Measurements from ENCODE around the gene ADAMTSL1.

ADAMTSL1 gene

DNA sequence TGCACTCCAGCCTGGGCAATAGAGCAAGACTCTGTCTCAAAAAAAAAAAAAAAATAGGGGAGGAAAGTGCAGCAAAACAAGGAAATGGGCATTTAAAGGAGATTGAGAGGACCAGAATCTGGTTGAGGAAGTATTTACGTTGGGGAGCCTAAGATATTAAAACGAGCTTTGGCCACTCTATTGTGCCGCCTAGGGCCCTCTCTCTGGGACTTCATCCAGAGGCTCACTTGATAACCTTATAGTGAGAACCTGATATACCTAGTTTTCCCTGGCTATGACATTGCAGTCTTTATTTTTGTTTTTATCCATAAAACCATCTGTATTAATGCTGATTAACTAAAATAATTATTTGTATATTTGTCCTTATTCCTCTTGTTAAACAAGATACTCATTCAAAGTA lies 345.5 kb downstream of the ADAMTSL1 start:
- DNase-seq (ENCODE audit: low spot score): no peak

DNA sequence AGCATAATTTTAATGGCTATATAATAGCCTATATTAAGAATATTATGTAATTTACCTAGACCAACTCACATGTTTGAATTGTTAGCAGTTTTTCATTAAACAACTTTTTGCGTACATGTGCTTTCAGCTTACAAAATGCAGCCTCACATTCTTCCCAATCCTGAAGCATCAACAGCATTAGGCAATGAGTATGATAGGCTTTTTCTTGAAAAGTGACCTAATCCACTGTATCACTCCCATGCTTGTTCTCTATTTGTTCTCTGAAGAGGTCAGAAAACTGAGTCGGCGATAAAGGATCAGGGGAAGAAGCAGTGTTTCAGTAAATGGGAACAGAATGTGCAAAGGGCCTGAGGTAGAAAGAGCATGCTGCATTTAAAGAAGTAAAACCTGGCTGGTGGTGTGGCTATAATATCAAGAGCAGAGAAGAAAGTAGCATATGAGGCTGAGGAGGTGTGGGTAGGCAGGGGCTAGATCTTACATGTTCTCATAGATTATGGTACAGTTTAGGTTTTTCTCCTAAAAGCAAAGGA lies 346.7 kb downstream of the ADAMTSL1 start:
- no peak for DNase-seq (ENCODE audit: low spot score)

DNA sequence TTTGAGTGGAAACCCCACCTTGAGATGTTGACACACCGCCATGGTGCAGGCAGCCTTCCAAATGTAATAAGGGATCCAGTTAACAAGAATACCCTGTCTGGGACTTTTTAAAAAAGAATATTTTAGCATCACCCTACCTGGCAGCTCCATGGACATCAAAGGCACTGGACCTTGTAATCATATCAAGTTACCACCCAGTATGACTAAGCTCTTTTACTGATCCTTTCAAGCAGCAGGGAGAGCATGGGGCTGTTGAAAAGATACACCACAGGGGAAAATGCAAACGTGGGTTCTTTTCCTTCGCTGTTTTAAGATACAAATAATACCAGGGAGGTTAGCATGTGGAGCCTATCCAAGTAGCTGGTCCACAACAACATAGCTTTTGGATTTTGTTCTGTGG lies 347.8 kb downstream of the ADAMTSL1 start:
- DNase-seq (ENCODE audit: low spot score): peak; percentile 50

GRCh38 chr9:18822850-18823249 lies 348.9 kb downstream of the ADAMTSL1 start:
- DNase-seq (ENCODE audit: low spot score): peak; percentile 9

- DNase-seq (ENCODE audit: low spot score): peak; percentile 6
These were observed 350.2 kb downstream of the ADAMTSL1 start for GRCh38 chr9:18824095-18824666.

- DNase-seq (ENCODE audit: low spot score): no peak
These were observed 351.8 kb downstream of the ADAMTSL1 start for GRCh38 chr9:18825656-18826170.

DNA sequence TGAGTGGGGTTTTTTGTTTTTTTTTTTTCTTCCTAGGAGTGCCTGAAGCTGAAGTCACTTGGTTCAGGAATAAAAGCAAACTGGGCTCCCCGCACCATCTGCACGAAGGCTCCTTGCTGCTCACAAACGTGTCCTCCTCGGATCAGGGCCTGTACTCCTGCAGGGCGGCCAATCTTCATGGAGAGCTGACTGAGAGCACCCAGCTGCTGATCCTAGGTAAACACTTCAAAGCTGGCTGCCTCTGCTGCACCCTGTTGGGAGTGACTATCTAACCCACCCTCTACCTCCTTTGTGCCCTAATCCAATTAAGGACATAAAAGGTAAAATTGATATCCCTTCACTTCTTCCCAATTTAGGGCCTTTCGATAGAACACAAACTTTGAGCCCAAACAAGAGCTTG lies 352.3 kb downstream of the ADAMTSL1 start:
- DNase-seq (ENCODE audit: low spot score): no peak

- DNase-seq (ENCODE audit: low spot score): no peak
These were observed 355.1 kb downstream of the ADAMTSL1 start for GRCh38 chr9:18829066-18829465.

DNA sequence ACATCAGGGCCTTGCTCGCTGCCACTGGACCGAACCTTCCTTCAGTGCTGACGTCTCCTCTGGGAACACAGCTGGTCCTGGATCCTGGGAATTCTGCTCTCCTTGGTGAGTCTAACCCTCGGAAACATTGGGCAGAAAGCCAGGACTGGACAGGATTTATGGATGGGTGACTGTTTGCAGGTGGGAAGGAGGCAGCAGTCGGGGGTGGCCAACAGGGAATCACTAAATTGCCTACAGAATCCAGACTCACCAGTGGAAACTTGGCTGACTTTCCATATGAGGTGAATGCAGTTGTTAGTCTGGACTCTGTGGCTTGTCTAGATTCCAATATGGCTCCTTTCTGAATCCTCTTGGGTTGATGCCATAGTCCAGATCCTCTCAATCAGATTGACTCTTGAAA lies 355.9 kb downstream of the ADAMTSL1 start:
- peak; percentile 61 for DNase-seq (ENCODE audit: low spot score)

DNA sequence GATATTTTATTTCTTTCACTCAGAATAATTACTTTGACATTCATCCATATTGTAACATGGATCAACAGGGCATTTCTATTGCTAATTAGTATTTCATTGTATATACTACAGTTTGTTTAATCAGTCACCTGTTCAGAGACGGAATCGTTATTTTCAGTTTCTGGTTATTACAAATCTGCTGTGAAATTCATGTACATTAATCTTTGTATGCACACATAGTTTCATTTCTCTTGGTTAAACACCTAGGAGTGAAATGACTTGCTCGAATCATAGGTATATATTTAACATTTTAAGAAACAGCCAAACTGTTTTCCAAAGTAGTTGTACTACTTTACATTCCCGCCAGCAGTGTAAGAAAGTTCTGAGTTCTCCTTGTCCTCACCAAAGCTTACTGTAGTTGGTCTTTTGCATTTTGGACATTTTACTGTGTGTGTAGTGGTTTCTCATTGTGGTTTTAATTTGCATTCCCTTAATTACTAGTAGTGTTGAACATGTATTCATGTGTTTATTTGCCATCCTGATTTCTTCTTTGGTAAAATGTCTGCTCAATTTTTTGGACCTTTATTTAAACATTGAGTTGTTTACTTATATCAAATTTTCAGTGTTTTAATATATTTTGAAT lies 360.9 kb downstream of the ADAMTSL1 start:
- DNase-seq (ENCODE audit: low spot score): no peak

- no peak for DNase-seq (ENCODE audit: low spot score)
These were observed 363.4 kb downstream of the ADAMTSL1 start for GRCh38 chr9:18837402-18837801.

- no peak for DNase-seq (ENCODE audit: low spot score)
These were observed 373.8 kb downstream of the ADAMTSL1 start for GRCh38 chr9:18847576-18848275.

GRCh38 chr9:18848657-18849056 lies 374.7 kb downstream of the ADAMTSL1 start:
- DNase-seq (ENCODE audit: low spot score): peak; percentile 12

GRCh38 chr9:18849270-18849669 lies 375.3 kb downstream of the ADAMTSL1 start:
- DNase-seq (ENCODE audit: low spot score): no peak

- DNase-seq (ENCODE audit: low spot score): no peak
These were observed 376.1 kb downstream of the ADAMTSL1 start for GRCh38 chr9:18849890-18850677.

DNA sequence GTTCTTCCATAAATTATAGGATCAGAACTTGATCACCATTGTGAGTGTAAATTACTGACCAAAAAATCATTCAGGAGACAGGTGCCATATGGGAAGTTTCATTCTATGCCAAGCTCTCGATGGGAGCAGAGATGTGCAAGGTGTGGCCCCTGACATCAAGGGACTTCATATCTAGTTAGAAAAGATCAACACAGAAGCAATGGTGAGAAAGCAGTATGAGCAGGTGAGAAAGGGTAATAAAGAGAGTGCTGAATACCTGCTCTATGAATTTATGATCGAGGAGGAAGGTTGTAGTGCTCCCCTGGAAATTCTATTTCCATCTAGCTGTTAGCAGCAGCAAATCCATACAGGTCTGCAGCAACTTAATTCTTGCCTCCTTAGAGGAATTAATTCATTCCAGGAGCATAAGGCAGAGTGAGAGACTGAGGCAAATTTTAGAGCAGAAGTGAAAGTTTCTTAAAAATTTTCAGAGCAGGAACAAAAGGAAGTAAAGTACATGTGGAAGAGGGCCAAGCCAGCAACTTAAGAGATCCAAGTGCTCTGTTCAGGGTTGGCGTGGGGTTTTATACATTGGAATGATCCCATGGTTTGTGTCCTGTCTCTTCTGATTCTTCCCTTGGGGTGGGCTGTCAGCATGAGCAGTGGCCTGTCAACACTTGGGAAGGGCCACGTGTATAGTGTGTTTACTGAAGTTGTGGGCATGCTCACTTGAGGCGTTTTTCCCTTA lies 377.3 kb downstream of the ADAMTSL1 start:
- DNase-seq (ENCODE audit: low spot score): no peak

- no peak for DNase-seq (ENCODE audit: low spot score)
These were observed 381.7 kb downstream of the ADAMTSL1 start for GRCh38 chr9:18855656-18856055.

DNA sequence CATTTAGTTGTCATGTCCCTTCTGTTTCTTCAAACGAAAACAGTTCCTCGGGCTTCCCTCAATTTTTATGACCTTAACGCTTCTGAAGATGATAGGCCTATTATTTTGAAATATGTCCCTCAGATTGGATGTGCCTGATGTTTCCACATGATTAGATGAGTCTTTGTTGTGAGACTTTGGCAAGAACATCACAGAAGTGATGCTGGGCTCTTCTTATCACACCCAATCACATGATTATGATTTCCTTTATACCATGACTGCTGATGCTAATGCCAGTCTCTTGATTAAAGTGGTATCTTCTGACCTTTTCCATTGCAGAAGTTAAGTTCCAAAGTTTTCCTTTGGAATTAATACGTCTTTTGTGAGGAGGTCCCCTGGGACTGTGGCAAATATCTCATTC lies 383.4 kb downstream of the ADAMTSL1 start:
- DNase-seq (ENCODE audit: low spot score): no peak

DNA sequence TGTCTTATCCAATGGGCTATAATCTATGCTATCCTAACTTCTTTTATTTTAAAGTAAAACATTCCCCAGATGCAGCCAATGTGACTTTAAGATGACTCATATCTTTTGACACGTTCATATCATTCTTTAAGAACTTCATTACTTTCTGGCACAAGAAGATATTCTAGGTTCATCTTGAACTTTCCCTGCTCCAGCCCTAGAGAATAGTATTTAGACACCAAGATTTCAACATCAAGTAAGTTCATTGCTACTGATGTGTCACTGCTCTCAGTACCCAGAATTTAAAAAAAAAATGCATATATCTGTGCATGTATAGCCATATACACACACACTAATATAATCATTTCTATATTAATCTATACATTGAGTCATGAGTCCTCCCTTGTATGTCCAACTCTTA lies 383.8 kb downstream of the ADAMTSL1 start:
- peak; percentile 11 for DNase-seq (ENCODE audit: low spot score)

- DNase-seq (ENCODE audit: low spot score): peak; percentile 30
These were observed 387.9 kb downstream of the ADAMTSL1 start for GRCh38 chr9:18861609-18862544.

All from kidney tubule cell (primary cell).